GM18505 (cell line): Measurements from ENCODE around the gene SLC9B2.

Source experiments
- ATAC-seq: cut with Tn5 transposase; IDR thresholded peaks from one replicate; pipeline ENCODE4 v1.9.1; 2021; ENCODE audit not compliant: unreplicated experiment
- POLR2A ChIP-seq: IDR thresholded peaks from 4 replicates; pipeline ENCODE4 v1.6.1; 2011; ENCODE audit warnings: borderline replicate concordance; ENCODE audit not compliant: insufficient read depth, insufficient read length; ENCODE audit errors: extremely low read depth

SLC9B2 gene

GRCh38 chr4:103060453-103061148 is 16.0 kb downstream of the SLC9B2 start:
- TF ChIP-seq POLR2A = no peak
- no peak for ATAC-seq

GRCh38 chr4:103054030-103054429 is 22.5 kb downstream of the SLC9B2 start:
- no peak for ATAC-seq
- TF ChIP-seq POLR2A = no peak

- ATAC-seq = no peak
Observed at GRCh38 chr4:103052779-103053178, 23.8 kb downstream of the SLC9B2 start.

GRCh38 chr4:103052145-103052544 is 24.4 kb downstream of the SLC9B2 start:
- ATAC-seq = no peak

More at GRCh38 chr4:103052779-103053178, 23.8 kb downstream of the SLC9B2 start:
- TF ChIP-seq POLR2A = no peak

GRCh38 chr4:103050736-103051436 is 25.7 kb downstream of the SLC9B2 start:
- no peak for ATAC-seq
- no peak for TF ChIP-seq POLR2A

More at GRCh38 chr4:103052145-103052544, 24.4 kb downstream of the SLC9B2 start:
- no peak for TF ChIP-seq POLR2A

GRCh38 chr4:103046416-103047290 is 29.9 kb downstream of the SLC9B2 start:
- peak; percentile 87 for ATAC-seq
- no peak for TF ChIP-seq POLR2A

GRCh38 chr4:103044183-103044582 is 32.4 kb downstream of the SLC9B2 start:
- no peak for ATAC-seq
- no peak for TF ChIP-seq POLR2A

- TF ChIP-seq POLR2A = no peak
- no peak for ATAC-seq
Observed at GRCh38 chr4:103036169-103036568, 40.4 kb downstream of the SLC9B2 start.

GRCh38 chr4:103032574-103032973 is 44.0 kb downstream of the SLC9B2 start:
- TF ChIP-seq POLR2A = no peak
- no peak for ATAC-seq

GRCh38 chr4:103030791-103031190 is 45.8 kb downstream of the SLC9B2 start:
- ATAC-seq = no peak
- no peak for TF ChIP-seq POLR2A

- no peak for TF ChIP-seq POLR2A
Observed at GRCh38 chr4:103029300-103029699, 47.3 kb downstream of the SLC9B2 start.

GRCh38 chr4:103026868-103027267 is 49.7 kb downstream of the SLC9B2 start:
- no peak for TF ChIP-seq POLR2A
- no peak for ATAC-seq

More at GRCh38 chr4:103029300-103029699, 47.3 kb downstream of the SLC9B2 start:
- ATAC-seq = no peak

GRCh38 chr4:103024996-103025395 is 51.6 kb downstream of the SLC9B2 start:
- ATAC-seq = no peak
- TF ChIP-seq POLR2A = no peak
